Measurements from ENCODE around the gene TRIM46. TPM values are rescaled to one million over a fixed set of nuclear protein-coding genes. Genes with fewer than 3 reads are reported as not detected.

TRIM46 gene
- total and polyA plus RNA-seq, 2 of the 13 experiments (the other 11 are each of a cell fraction or from before 2014, with no cell fraction given), result 0.04 to 0.09 TPM

GRCh38 chr1:155167166-155168104 is 6.2 kb upstream of the TRIM46 start (continued):
- TF ChIP-seq THAP8 (CRISPR knock-in tag; IDR thresholded peaks at IDR 0.05; ENCODE audit: borderline replicate concordance), result no peak
- 0 out of 2 replicates have a peak, but pooled peaks have one; percentile 40 for TF ChIP-seq PATZ1 (CRISPR knock-in tag; IDR thresholded peaks at IDR 0.05)
- 0 out of 2 replicates have a peak, but pooled peaks have one; percentile 48 for TF ChIP-seq ZGPAT (CRISPR knock-in tag; IDR thresholded peaks at IDR 0.05)
- no peak for TF ChIP-seq ZBTB14 (CRISPR knock-in tag; IDR thresholded peaks at IDR 0.05)
- TF ChIP-seq THAP9 (CRISPR knock-in tag; IDR thresholded peaks at IDR 0.05; ENCODE audit: borderline replicate concordance), result peak; percentile 30; the same call in 1 of the 2 replicates
- no peak for TF ChIP-seq RERE (CRISPR knock-in tag; IDR thresholded peaks at IDR 0.05; ENCODE audit: low read depth)
